K562 (cell line): ENCODE results near the gene AADAC. TPM values are rescaled to one million over a fixed set of nuclear protein-coding genes. Genes with fewer than 3 reads are reported as not detected.

ENCODE experiments used
- ARID1B ChIP-seq: fragments of 450-650 bp; IDR thresholded peaks from 2 replicates; pipeline ENCODE4 v1.6.1; 2016; ENCODE audit warnings: antibody characterized with exemption, mild to moderate bottlenecking, inconsistent platforms
- CC2D1A ChIP-seq: fragments of 450-650 bp; IDR thresholded peaks from 2 replicates; pipeline ENCODE4 v1.6.1; 2017; ENCODE audit warnings: mild to moderate bottlenecking
- FOXK2 ChIP-seq, 2 experiments: fragments of 450-650 bp; IDR thresholded peaks in 1 of 2; conservative IDR thresholded peaks in 1 of 2; 2 replicates each; pipeline ENCODE4 v1.6.1; 2016; ENCODE audit warnings: low read depth in 2 of 2, mild to moderate bottlenecking in 1 of 2
- HDAC1 ChIP-seq, 2 experiments: fragments of 450-650 bp; IDR thresholded peaks; 2 replicates each; pipeline ENCODE4 v1.6.1; 2016 to 2017; ENCODE audit warnings: inconsistent platforms in 1 of 2, mild to moderate bottlenecking in 1 of 2, moderate library complexity in 1 of 2
- MAFK ChIP-seq: IDR thresholded peaks from 2 replicates; pipeline ENCODE4 v1.6.1; 2011; ENCODE audit warnings: low read length, improper control_type of control experiment
- MAX ChIP-seq: sonication (generic); formaldehyde crosslinking; IDR thresholded peaks from 2 replicates; pipeline ENCODE4 v1.9.0; 2022; ENCODE audit warnings: mild to moderate bottlenecking, missing genetic modification reagents
- NR2C2 ChIP-seq, 2 experiments: fragments of 200-800 bp in 1 of 2; sonication (Bioruptor generic) in 1 of 2; sonication (generic) in 1 of 2; formaldehyde crosslinking in 1 of 2; IDR thresholded peaks; 2 replicates each; pipeline versions ENCODE4 v1.6.1 to v1.8.0; 2016 to 2022; ENCODE audit warnings: mild to moderate bottlenecking in 1 of 2, missing compliant biosample characterization in 1 of 2, missing genetic modification characterization in 1 of 2, missing genetic modification reagents in 1 of 2
- PBX2 ChIP-seq, 2 experiments: IDR thresholded peaks in 1 of 2; conservative IDR thresholded peaks in 1 of 2; 2 replicates each; pipeline ENCODE4 v1.6.1; 2016; ENCODE audit warnings: low read depth in 2 of 2, mild to moderate bottlenecking in 1 of 2, missing compliant biosample characterization in 1 of 2, missing genetic modification characterization in 1 of 2, moderate library complexity in 1 of 2
- PKNOX1 ChIP-seq: fragments of 450-650 bp; IDR thresholded peaks from 2 replicates; pipeline ENCODE4 v1.6.1; 2016
- RCOR1 ChIP-seq, 2 experiments: IDR thresholded peaks; 2 replicates each; pipeline ENCODE4 v1.6.1; 2012; ENCODE audit warnings: low read depth in 2 of 2, low read length in 2 of 2, borderline replicate concordance in 1 of 2, improper control_type of control experiment in 1 of 2
- TSC22D4 ChIP-seq: fragments of 450-650 bp; IDR thresholded peaks from 2 replicates; pipeline ENCODE4 v1.6.1; 2016; ENCODE audit warnings: missing genetic modification characterization, missing biosample characterization, control low read depth
- ZBTB9 ChIP-seq: fragments of 450-650 bp; formaldehyde crosslinking; IDR thresholded peaks from 2 replicates; pipeline ENCODE4 v1.4.0; 2020; ENCODE audit warnings: mild to moderate bottlenecking, moderate library complexity
- ZNF449 ChIP-seq: fragments of 250-450 bp; sonication (Bioruptor Pico); IDR thresholded peaks from 2 replicates; pipeline ENCODE4 v1.8.0; 2022; ENCODE audit warnings: moderate library complexity, mild to moderate bottlenecking, inconsistent platforms
- ZNF512 ChIP-seq: IDR thresholded peaks from 2 replicates; pipeline ENCODE4 v1.6.1; 2016; ENCODE audit warnings: missing genetic modification characterization, missing compliant biosample characterization
- ZNF655 ChIP-seq: fragments of 250-450 bp; sonication (Bioruptor Pico); IDR thresholded peaks from 2 replicates; pipeline ENCODE4 v1.5.0; 2021
- ZNF766 ChIP-seq: fragments of 200-800 bp; sonication (Bioruptor generic); conservative IDR thresholded peaks from 2 replicates; pipeline ENCODE4 v1.6.1; 2016; ENCODE audit warnings: missing genetic modification characterization, missing compliant biosample characterization
- polyA plus RNA-seq, 8 experiments: library from polyadenylated mRNA; depleted of rRNA in 4 of 8; stranded (reverse) in 5 of 8; unstranded in 3 of 8; fragments of >200 nt; fragmentation: Nextera tagmentation in 2 of 8; fragmentation: Illumina TruSeq in 1 of 8; extraction: Ambion mirVana in 2 of 8; extraction: Trizol in 1 of 8; gene quantifications; 2 replicates each; pipeline versions ENCODE4 v1.2.1 to v1.2.3, GENCODE V29; 2011 to 2014; ENCODE audit warnings: inconsistent platforms in 1 of 8, missing spikeins in 1 of 8
- total RNA-seq, 7 experiments: library from RNA; depleted of rRNA in 6 of 7; stranded (reverse); fragments of >200 nt in 6 of 7; fragmentation: Illumina TruSeq in 2 of 7; extraction: Trizol in 2 of 7; gene quantifications; 2 replicates each; pipeline versions ENCODE4 v1.2.1 to v1.2.3, GENCODE V29; 2011 to 2021; ENCODE audit warnings: low replicate concordance in 1 of 7

AADAC gene
- total and polyA plus RNA-seq, 9 of the 15 experiments (the other 6 are each of a cell fraction or from before 2014, with no cell fraction given), result 0.47 TPM; not detected in 8

GRCh38 chr3:151875759-151876158 lies 61.8 kb downstream of the AADAC start (continued):
- no peak for TF ChIP-seq PBX2 (CRISPR knock-in tag; IDR thresholded peaks at IDR 0.05; ENCODE audit: low read depth)
- peak; percentile 77 for TF ChIP-seq PBX2 (tag; conservative IDR thresholded peaks at IDR 0.05; ENCODE audit: low read depth)
- peak in 1 of 2 experiments; percentile 90; a peak in 2 of 4 replicates for TF ChIP-seq RCOR1 (IDR thresholded peaks at IDR 0.05; ENCODE audit: borderline replicate concordance in 1 of 2, low read depth in 2 of 2, low read length in 2 of 2)
- peak in 1 of 2 experiments; percentile 21; a peak in 1 of 4 replicates for TF ChIP-seq FOXK2 (conservative IDR thresholded peaks at IDR 0.05 in 1 of 2, IDR thresholded peaks at IDR 0.05 in 1 of 2; ENCODE audit: low read depth in 2 of 2)
- TF ChIP-seq MAFK, result peak; percentile 74
- TF ChIP-seq ZNF655 (CRISPR knock-in tag), result no peak
- TF ChIP-seq CC2D1A, result peak; percentile 16; the same call in 1 of the 2 replicates
- TF ChIP-seq ZNF449 (CRISPR knock-in tag), result no peak
- TF ChIP-seq HDAC1 (IDR thresholded peaks at IDR 0.05), result peak in 1 of 2 experiments; percentile 83; a peak in 2 of 4 replicates
- TF ChIP-seq PKNOX1, result peak; percentile 60; the same call in 1 of the 2 replicates
- TF ChIP-seq ZBTB9, result no peak
- 0 out of 2 replicates have a peak, but pooled peaks have one; percentile 51 for TF ChIP-seq ZNF766 (CRISPR knock-in tag)
- peak; percentile 61; the same call in 1 of the 2 replicates for TF ChIP-seq ARID1B
- TF ChIP-seq NR2C2 (CRISPR knock-in tag; IDR thresholded peaks at IDR 0.05), result no peak
- peak; percentile 52; the same call in 1 of the 2 replicates for TF ChIP-seq NR2C2 (tag; IDR thresholded peaks at IDR 0.05)
- TF ChIP-seq TSC22D4 (tag), result no peak
- no peak for TF ChIP-seq MAX (CRISPR knock-in tag)
- no peak for TF ChIP-seq ZNF512
